GM21367 (cell line): ENCODE data around the gene CCDC174.

ENCODE experiments used
- ATAC-seq: cut with Tn5 transposase; IDR thresholded peaks from one replicate; pipeline ENCODE4 v1.9.1; 2021; ENCODE audit not compliant: unreplicated experiment

Gene CCDC174

GRCh38 chr3:14699643-14700042 lies 48.1 kb downstream of the CCDC174 start:
- no peak for ATAC-seq

- no peak for ATAC-seq
Measured at GRCh38 chr3:14700891-14701290, 49.3 kb downstream of the CCDC174 start.

GRCh38 chr3:14701676-14702075 lies 50.1 kb downstream of the CCDC174 start:
- no peak for ATAC-seq

- ATAC-seq = no peak
Measured at GRCh38 chr3:14703128-14703750, 51.7 kb downstream of the CCDC174 start.

- no peak for ATAC-seq
Measured at GRCh38 chr3:14703791-14704190, 52.2 kb downstream of the CCDC174 start.

- no peak for ATAC-seq
Measured at GRCh38 chr3:14706096-14706495, 54.5 kb downstream of the CCDC174 start.

GRCh38 chr3:14716591-14716990 lies 65.0 kb downstream of the CCDC174 start:
- ATAC-seq = no peak

GRCh38 chr3:14717307-14717706 lies 65.7 kb downstream of the CCDC174 start:
- no peak for ATAC-seq

GRCh38 chr3:14718539-14718938 lies 67.0 kb downstream of the CCDC174 start:
- ATAC-seq = peak; percentile 42

- no peak for ATAC-seq
Measured at GRCh38 chr3:14719006-14719405, 67.4 kb downstream of the CCDC174 start.

- no peak for ATAC-seq
Measured at GRCh38 chr3:14721126-14721864, 69.7 kb downstream of the CCDC174 start.
